Ascending aorta (tissue), 2 donors: Measurements from ENCODE around the gene KIF5A. TPM values are rescaled to one million over a fixed set of nuclear protein-coding genes. Genes with fewer than 3 reads are reported as not detected.
"Not testable (repeated sequence)": the region's sequence is repeated elsewhere in the genome, so short reads cannot be mapped to it uniquely, and the experiment has no call there.

Source experiments
- DNase-seq, 2 donors: peaks; one replicate each; pipeline ENCODE4 v3.0.0-alpha.2; 2019; ENCODE audit warnings: low spot score in 2 of 2
- H3K27ac ChIP-seq, 2 donors: fragments of 200-600 bp; sonication (generic); one replicate each; pipeline ENCODE4 v1.5.1; 2016 to 2017; ENCODE audit warnings: mild to moderate bottlenecking in 1 of 2
- H3K27me3 ChIP-seq: fragments of 200-600 bp; sonication (generic); one replicate; pipeline ENCODE4 v1.5.1; 2017
- H3K36me3 ChIP-seq, 2 donors: fragments of 200-600 bp; sonication (generic); one replicate each; pipeline ENCODE4 v1.5.1; 2016
- H3K4me1 ChIP-seq, 2 donors: fragments of 200-600 bp; sonication (generic); one replicate each; pipeline ENCODE4 v1.5.1; 2016 to 2017; ENCODE audit warnings: mild to moderate bottlenecking in 1 of 2
- H3K4me3 ChIP-seq, 2 donors: fragments of 200-600 bp; sonication (generic); one replicate each; pipeline ENCODE4 v1.5.1; 2016 to 2017; ENCODE audit warnings: mild to moderate bottlenecking in 1 of 2
- H3K9me3 ChIP-seq, 2 donors: fragments of 200-600 bp; sonication (generic); one replicate each; pipeline ENCODE4 v1.5.1; 2016
- intact Hi-C: fragments of 100-400 bp; cut with DNase I; formaldehyde crosslinking; loops from one replicate; pipeline ENCODE4 v1.15.1; 2023
- total RNA-seq: library from RNA; depleted of rRNA; stranded (reverse); fragments of >200 nt; gene quantifications from one replicate; pipeline ENCODE4 v1.1.0, GENCODE V29; 2016
- TF ChIP-seq, protein P1 (sequence below), 3 experiments: fragments of 200-600 bp in 2 of 3; fragments of 450-650 bp in 1 of 3; sonication (generic) in 2 of 3; IDR thresholded peaks; one replicate each; pipeline ENCODE4 v1.5.1; 2016 to 2019; ENCODE audit warnings: antibody characterized with exemption in 3 of 3, mild to moderate bottlenecking in 1 of 3, moderate library complexity in 1 of 3

KIF5A gene
- total RNA-seq, 1 donor from 2014 or later: not detected

DNA sequence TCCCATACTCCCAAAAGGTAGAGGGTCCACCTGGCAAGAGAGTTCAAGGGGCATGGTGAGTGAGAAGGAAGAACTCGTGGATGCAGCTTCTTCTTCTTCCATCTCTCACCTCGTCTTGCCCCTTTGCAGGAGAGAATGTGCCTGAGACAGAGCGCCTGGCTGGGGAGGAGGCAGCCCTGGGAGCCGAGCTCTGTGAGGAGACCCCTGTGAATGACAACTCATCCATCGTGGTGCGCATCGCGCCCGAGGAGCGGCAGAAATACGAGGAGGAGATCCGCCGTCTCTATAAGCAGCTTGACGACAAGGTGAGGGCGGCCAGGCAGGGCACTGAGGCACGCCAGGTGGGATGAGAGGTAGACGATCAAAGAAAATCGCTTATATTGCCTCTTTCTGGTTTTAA lies 20.0 kb downstream of the KIF5A start:
- Histone ChIP-seq H3K4me3 (no peak overlapping the region), H3K36me3 (peaks cover 14 to 28% of the 10 kb centered on the region in 2 donors), H3K27ac (no peak overlapping the region), H3K9me3 (no peaks in the 10 kb centered on the region), H3K4me1 (no peaks in the 10 kb centered on the region), H3K27me3 (no peaks in the 10 kb centered on the region)
- DNase-seq: no peak
- intact Hi-C loops: no loop called here
- TF ChIP-seq, protein P1, sequence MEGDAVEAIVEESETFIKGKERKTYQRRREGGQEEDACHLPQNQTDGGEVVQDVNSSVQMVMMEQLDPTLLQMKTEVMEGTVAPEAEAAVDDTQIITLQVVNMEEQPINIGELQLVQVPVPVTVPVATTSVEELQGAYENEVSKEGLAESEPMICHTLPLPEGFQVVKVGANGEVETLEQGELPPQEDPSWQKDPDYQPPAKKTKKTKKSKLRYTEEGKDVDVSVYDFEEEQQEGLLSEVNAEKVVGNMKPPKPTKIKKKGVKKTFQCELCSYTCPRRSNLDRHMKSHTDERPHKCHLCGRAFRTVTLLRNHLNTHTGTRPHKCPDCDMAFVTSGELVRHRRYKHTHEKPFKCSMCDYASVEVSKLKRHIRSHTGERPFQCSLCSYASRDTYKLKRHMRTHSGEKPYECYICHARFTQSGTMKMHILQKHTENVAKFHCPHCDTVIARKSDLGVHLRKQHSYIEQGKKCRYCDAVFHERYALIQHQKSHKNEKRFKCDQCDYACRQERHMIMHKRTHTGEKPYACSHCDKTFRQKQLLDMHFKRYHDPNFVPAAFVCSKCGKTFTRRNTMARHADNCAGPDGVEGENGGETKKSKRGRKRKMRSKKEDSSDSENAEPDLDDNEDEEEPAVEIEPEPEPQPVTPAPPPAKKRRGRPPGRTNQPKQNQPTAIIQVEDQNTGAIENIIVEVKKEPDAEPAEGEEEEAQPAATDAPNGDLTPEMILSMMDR (IDR thresholded peaks at IDR 0.05): no peak

DNA sequence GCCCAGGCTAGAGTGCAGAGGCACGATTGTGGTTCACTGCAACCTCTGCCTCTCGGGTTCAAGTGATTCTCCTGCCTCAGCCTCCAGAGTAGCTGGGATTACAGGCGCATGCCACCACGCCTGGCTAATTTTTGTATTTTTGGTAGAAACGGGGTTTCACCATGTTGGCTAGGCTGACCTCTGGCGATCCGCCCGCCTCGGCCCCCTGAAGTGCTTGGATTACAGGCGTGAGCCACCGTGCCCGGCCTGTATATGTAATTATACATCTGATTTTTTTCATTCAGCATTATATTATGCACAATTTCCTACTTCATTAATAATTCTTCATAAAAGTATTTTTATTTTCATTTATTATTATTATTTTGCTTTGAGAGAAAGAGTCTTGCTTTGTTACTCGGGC lies 20.6 kb downstream of the KIF5A start:
- H3K4me3 ChIP-seq, H3K27ac ChIP-seq, H3K27me3 ChIP-seq, intact Hi-C loops, H3K9me3 ChIP-seq, H3K4me1 ChIP-seq, DNase-seq: not testable (repeated sequence)
- H3K36me3 ChIP-seq: peaks cover 14 to 31% of the 10 kb centered on the region in 2 donors

DNA sequence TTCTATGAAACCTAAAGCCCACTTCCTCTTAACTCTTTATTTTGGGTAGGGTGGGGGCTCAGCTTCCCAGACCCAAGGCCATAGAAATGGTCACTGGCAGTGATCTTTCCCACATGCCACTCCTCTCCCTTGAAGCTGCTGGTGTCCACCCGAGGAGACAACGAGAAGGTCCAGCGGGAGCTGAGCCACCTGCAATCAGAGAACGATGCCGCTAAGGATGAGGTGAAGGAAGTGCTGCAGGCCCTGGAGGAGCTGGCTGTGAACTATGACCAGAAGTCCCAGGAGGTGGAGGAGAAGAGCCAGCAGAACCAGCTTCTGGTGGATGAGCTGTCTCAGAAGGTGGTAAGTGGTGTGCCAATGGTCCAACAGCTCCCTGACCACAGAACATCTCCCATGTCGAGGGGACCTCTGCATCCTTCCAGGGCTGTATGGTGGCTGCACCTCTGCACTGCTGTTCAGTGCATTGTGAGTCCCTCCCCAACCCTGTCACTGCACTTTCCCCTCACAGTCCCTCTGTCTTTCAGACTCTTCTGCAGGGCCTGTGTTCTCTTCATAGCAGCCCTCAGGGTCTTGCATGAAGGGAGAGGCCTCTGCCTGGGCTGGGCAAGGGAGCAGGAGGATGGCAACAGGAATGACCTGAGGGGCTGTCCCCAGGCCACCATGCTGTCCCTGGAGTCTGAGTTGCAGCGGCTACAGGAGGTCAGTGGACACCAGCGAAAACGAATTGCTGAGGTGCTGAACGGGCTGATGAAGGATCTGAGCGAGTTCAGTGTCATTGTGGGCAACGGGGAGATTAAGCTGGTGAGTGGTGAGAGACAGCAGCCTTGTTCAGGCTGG lies 22.3 kb downstream of the KIF5A start:
- Histone ChIP-seq H3K4me3 (no peak overlapping the region), H3K27me3 (no peaks in the 10 kb centered on the region), H3K4me1 (no peaks in the 10 kb centered on the region), H3K9me3 (no peaks in the 10 kb centered on the region), H3K36me3 (peaks cover 20 to 40% of the 10 kb centered on the region in 2 donors), H3K27ac (no peak overlapping the region)
- no peak for DNase-seq
- intact Hi-C loops: no loop called here
- TF ChIP-seq, protein P1 (IDR thresholded peaks at IDR 0.05): no peak

DNA sequence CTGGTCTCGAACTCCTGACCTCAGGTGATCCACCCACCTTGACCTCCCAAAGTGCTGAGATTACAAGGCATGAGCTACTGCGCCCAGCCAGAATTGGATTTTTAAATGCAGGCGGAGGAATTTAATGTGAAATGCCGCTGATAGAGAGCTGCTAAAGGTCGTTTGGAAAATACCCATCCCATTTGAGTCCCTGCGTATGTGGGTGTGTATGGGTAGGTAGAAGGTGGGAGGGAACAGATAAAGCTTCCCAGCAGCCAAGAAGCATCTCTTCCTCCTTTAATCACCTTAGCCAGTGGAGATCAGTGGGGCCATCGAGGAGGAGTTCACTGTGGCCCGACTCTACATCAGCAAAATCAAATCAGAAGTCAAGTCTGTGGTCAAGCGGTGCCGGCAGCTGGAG lies 25.0 kb downstream of the KIF5A start:
- TF ChIP-seq, protein P1 (IDR thresholded peaks at IDR 0.05): no peak
- DNase-seq: no peak
- Histone ChIP-seq H3K27me3 (no peaks in the 10 kb centered on the region), H3K4me3 (no peak overlapping the region), H3K9me3 (no peaks in the 10 kb centered on the region), H3K36me3 (peaks cover 20 to 35% of the 10 kb centered on the region in 2 donors), H3K27ac (no peak overlapping the region), H3K4me1 (no peaks in the 10 kb centered on the region)
- intact Hi-C loops: no loop called here

DNA sequence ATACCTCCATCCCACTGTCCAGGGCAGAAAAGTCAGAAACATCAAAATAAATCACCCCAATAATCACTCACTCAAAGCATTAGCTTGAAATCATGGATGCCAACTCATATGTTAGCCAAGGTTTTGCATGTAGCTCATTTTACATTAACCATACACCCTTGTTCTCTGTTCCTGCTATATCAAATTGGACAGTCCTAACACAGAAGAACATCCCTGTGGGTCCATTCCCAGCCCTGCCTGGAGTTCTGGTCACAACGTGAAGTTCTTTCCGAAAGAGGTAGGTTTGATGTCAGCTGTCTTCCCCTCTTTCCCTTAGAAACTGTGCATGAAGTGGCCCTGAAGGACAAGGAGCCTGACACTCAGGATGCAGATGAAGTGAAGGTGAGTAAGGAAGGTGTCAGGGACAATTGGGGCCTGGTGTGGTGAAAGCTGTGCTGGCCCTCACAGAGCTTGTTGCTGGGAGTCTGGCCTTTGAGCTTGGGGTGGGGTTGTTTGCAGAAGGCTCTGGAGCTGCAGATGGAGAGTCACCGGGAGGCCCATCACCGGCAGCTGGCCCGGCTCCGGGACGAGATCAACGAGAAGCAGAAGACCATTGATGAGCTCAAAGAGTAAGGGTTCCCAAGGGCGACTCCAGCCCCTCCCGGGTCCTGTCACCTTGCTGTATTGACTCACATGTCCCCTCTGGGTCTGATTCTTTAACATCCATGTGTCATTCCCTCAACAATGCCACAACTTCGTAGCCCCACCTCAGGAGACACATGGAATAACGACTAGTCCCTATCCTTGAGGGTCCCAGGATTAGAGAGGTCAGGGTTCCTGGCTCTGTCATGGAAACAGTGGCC lies 26.1 kb downstream of the KIF5A start:
- Histone ChIP-seq H3K9me3 (no peaks in the 10 kb centered on the region), H3K4me1 (no peaks in the 10 kb centered on the region), H3K4me3 (no peak overlapping the region), H3K36me3 (peaks cover 20 to 26% of the 10 kb centered on the region in 2 donors), H3K27me3 (no peaks in the 10 kb centered on the region), H3K27ac (no peak overlapping the region)
- intact Hi-C loops: no loop called here
- no peak for DNase-seq
- TF ChIP-seq, protein P1 (IDR thresholded peaks at IDR 0.05): no peak

DNA sequence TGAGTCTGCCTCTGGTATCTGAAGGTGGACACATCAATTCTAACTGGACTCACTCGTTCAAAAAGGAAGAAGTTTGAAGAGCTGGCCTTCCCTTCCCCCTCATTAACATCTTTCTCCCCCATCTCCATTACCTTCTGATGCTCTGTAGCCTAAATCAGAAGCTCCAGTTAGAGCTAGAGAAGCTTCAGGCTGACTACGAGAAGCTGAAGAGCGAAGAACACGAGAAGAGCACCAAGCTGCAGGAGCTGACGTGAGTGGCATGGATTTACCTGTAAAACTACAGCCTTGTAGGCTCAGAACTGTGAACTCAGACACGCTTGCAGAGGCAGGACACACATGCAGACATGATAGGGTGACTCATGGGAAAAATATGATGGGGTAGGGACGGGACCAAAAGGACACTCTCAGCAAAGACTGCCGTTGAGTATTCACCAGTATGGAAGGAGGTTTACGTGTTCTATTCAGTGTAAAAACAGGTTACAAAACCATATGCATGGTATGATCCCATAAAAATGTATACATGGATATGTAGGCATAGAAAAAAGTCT lies 26.8 kb downstream of the KIF5A start:
- intact Hi-C loops: no loop called here
- TF ChIP-seq, protein P1 (IDR thresholded peaks at IDR 0.05): no peak
- no peak for DNase-seq
- Histone ChIP-seq H3K4me1 (no peaks in the 10 kb centered on the region), H3K36me3 (peaks cover 20 to 23% of the 10 kb centered on the region in 2 donors), H3K27me3 (no peaks in the 10 kb centered on the region), H3K4me3 (no peak overlapping the region), H3K9me3 (no peaks in the 10 kb centered on the region), H3K27ac (no peak overlapping the region)
